ENCODE measurements around the gene RHAG. TPM values are rescaled to one million over a fixed set of nuclear protein-coding genes. Genes with fewer than 3 reads are reported as not detected.

RHAG gene
- total RNA-seq, 2 experiments from 2014 or later, result not detected

- H3K9me3 Mint-ChIP-seq, result no peaks in the 10 kb centered on the region
- H3K36me3 ChIP-seq (ENCODE audit: insufficient read depth, low read length), result no peaks in the 10 kb centered on the region
- no peaks in the 10 kb centered on the region for H3K4me1 ChIP-seq (ENCODE audit: insufficient read depth, low read length)
- intact Hi-C loops (cut with DNase I, micrococcal nuclease), result no loop called here
- H3K4me3 ChIP-seq (ENCODE audit: low read length), result no peak overlapping the region
- H3K9me3 ChIP-seq (ENCODE audit: control insufficient read depth in 1 of 2, insufficient read depth in 1 of 2, low read length in 2 of 2), result no peaks in the 10 kb centered on the region
- no peaks in the 10 kb centered on the region for H3K4me1 Mint-ChIP-seq (ENCODE audit: low read depth)
- no peak overlapping the region for H3K4me3 Mint-ChIP-seq
- no peaks in the 10 kb centered on the region for H3K27me3 ChIP-seq (ENCODE audit: control insufficient read depth in 1 of 2, insufficient read depth in 2 of 2, low read length in 2 of 2)
- H3K27ac Mint-ChIP-seq, result no peak overlapping the region
- ATAC-seq (ENCODE audit: poor library complexity), result no peak
- ChIA-PET CTCF (no interaction called here), POLR2A (no interaction called here)
- no peak overlapping the region for H3K27ac ChIP-seq (ENCODE audit: low read depth in 1 of 2, low read length in 2 of 2)
- no peaks in the 10 kb centered on the region for H3K27me3 Mint-ChIP-seq
- DNase-seq, result no peak
- TF ChIP-seq CTCF (IDR thresholded peaks at IDR 0.05), result no peak
- no peaks in the 10 kb centered on the region for H3K36me3 Mint-ChIP-seq (ENCODE audit: low read depth)
Measured at GRCh38 chr6:49653942-49654341, 17.3 kb upstream of the RHAG start.

- Mint-ChIP-seq H3K4me3 (no peak overlapping the region), H3K36me3 (ENCODE audit: low read depth) (no peaks in the 10 kb centered on the region), H3K27me3 (no peaks in the 10 kb centered on the region), H3K4me1 (ENCODE audit: low read depth) (no peaks in the 10 kb centered on the region), H3K27ac (no peak overlapping the region), H3K9me3 (no peaks in the 10 kb centered on the region)
- ChIA-PET CTCF (no interaction called here), POLR2A (no interaction called here)
- Histone ChIP-seq H3K4me3 (ENCODE audit: low read length) (no peak overlapping the region), H3K36me3 (ENCODE audit: insufficient read depth, low read length) (no peaks in the 10 kb centered on the region), H3K27me3 (ENCODE audit: control insufficient read depth in 1 of 2, insufficient read depth in 2 of 2, low read length in 2 of 2) (no peaks in the 10 kb centered on the region), H3K9me3 (ENCODE audit: control insufficient read depth in 1 of 2, insufficient read depth in 1 of 2, low read length in 2 of 2) (no peaks in the 10 kb centered on the region), H3K4me1 (ENCODE audit: insufficient read depth, low read length) (no peaks in the 10 kb centered on the region), H3K27ac (ENCODE audit: low read depth in 1 of 2, low read length in 2 of 2) (no peak overlapping the region)
- no peak for DNase-seq
- TF ChIP-seq CTCF (IDR thresholded peaks at IDR 0.05), result no peak
- no peak for ATAC-seq (ENCODE audit: poor library complexity)
- intact Hi-C loops (cut with DNase I, micrococcal nuclease), result no loop called here
Measured at GRCh38 chr6:49653438-49653837, 16.8 kb upstream of the RHAG start.

- H3K9me3 ChIP-seq (ENCODE audit: control insufficient read depth in 1 of 2, insufficient read depth in 1 of 2, low read length in 2 of 2), result no peaks in the 10 kb centered on the region
- no peak for TF ChIP-seq CTCF (IDR thresholded peaks at IDR 0.05)
- intact Hi-C loops (cut with DNase I, micrococcal nuclease), result no loop called here
- ChIA-PET CTCF (no interaction called here), POLR2A (no interaction called here)
- no peaks in the 10 kb centered on the region for H3K27me3 ChIP-seq (ENCODE audit: control insufficient read depth in 1 of 2, insufficient read depth in 2 of 2, low read length in 2 of 2)
- ATAC-seq (ENCODE audit: poor library complexity) (no peak), DNase-seq (no peak)
- H3K4me3 Mint-ChIP-seq, result no peak overlapping the region
- H3K4me1 Mint-ChIP-seq (ENCODE audit: low read depth), result no peaks in the 10 kb centered on the region
- no peaks in the 10 kb centered on the region for H3K4me1 ChIP-seq (ENCODE audit: insufficient read depth, low read length)
- no peaks in the 10 kb centered on the region for H3K27me3 Mint-ChIP-seq
- H3K27ac Mint-ChIP-seq, result no peak overlapping the region
- no peaks in the 10 kb centered on the region for H3K9me3 Mint-ChIP-seq
- H3K27ac ChIP-seq (ENCODE audit: low read depth in 1 of 2, low read length in 2 of 2), result no peak overlapping the region
- no peaks in the 10 kb centered on the region for H3K36me3 ChIP-seq (ENCODE audit: insufficient read depth, low read length)
- no peaks in the 10 kb centered on the region for H3K36me3 Mint-ChIP-seq (ENCODE audit: low read depth)
- H3K4me3 ChIP-seq (ENCODE audit: low read length), result no peak overlapping the region
Measured at GRCh38 chr6:49651239-49651638, 14.6 kb upstream of the RHAG start.
